GM23338 (cell line): ENCODE data around the gene HPCA. TPM values are rescaled to one million over a fixed set of nuclear protein-coding genes. Genes with fewer than 3 reads are reported as not detected.

Source experiments
- ATAC-seq: fragments of 200-7000 bp; cut with Tn5 transposase; 3 replicates; pipeline ENCODE4 v1.9.1; 2020
- DNase-seq: peaks from one replicate; pipeline ENCODE4 v3.0.0-alpha.2; 2015; ENCODE audit warnings: low spot score
- H2AFZ ChIP-seq: fragments of 200-600 bp; sonication (generic); 2 replicates; pipeline ENCODE4 v1.8.0; 2016; ENCODE audit warnings: antibody characterized with exemption, mild to moderate bottlenecking, moderate library complexity
- H3F3A ChIP-seq: fragments of 200-600 bp; sonication (generic); replicated peaks from 2 replicates; pipeline ENCODE4 v1.8.0; 2017; ENCODE audit warnings: antibody characterized with exemption, mixed run types, low read depth
- H3K27ac ChIP-seq: fragments of 200-600 bp; sonication (generic); 2 replicates; pipeline ENCODE4 v1.6.1; 2016; ENCODE audit warnings: low read depth
- H3K27me3 ChIP-seq: fragments of 200-600 bp; sonication (generic); 2 replicates; pipeline ENCODE4 v1.8.0; 2016; ENCODE audit warnings: mild to moderate bottlenecking, mixed run types, moderate library complexity; ENCODE audit not compliant: insufficient read depth
- H3K36me3 ChIP-seq: fragments of 200-600 bp; sonication (generic); 2 replicates; pipeline ENCODE4 v1.8.0; 2016; ENCODE audit warnings: mild to moderate bottlenecking; ENCODE audit not compliant: insufficient read depth
- H3K4me1 ChIP-seq: fragments of 200-600 bp; sonication (generic); 2 replicates; pipeline ENCODE4 v1.8.0; 2016; ENCODE audit warnings: mild to moderate bottlenecking, moderate library complexity; ENCODE audit not compliant: insufficient read depth
- H3K4me2 ChIP-seq: fragments of 200-600 bp; sonication (generic); 2 replicates; pipeline ENCODE4 v1.7.1; 2017; ENCODE audit warnings: mixed run types
- H3K4me3 ChIP-seq: fragments of 200-600 bp; sonication (generic); 2 replicates; pipeline ENCODE4 v1.6.1; 2016; ENCODE audit warnings: mixed run types
- H3K79me2 ChIP-seq: fragments of 200-600 bp; sonication (generic); replicated peaks from 2 replicates; pipeline ENCODE4 v1.8.0; 2017; ENCODE audit warnings: mild to moderate bottlenecking; ENCODE audit not compliant: insufficient read depth
- H3K9me2 ChIP-seq: fragments of 200-600 bp; sonication (generic); 2 replicates; pipeline ENCODE4 v1.8.0; 2017; ENCODE audit not compliant: insufficient read depth
- H4K20me1 ChIP-seq: fragments of 200-600 bp; sonication (generic); replicated peaks from 2 replicates; pipeline ENCODE4 v1.8.0; 2017; ENCODE audit warnings: mild to moderate bottlenecking; ENCODE audit not compliant: insufficient read depth
- H3K27ac Mint-ChIP-seq: 2 replicates; pipeline ENCODE4 v1.8.0; 2020; ENCODE audit warnings: inconsistent platforms, mild to moderate bottlenecking, moderate library complexity, mixed read lengths
- H3K27me3 Mint-ChIP-seq: 3 replicates; pipeline ENCODE4 v1.8.0; 2022; ENCODE audit warnings: low read depth, mild to moderate bottlenecking, moderate library complexity, mixed read lengths, inconsistent platforms; ENCODE audit not compliant: insufficient read depth, poor library complexity
- H3K36me3 Mint-ChIP-seq: 3 replicates; pipeline ENCODE4 v1.8.0; 2021; ENCODE audit warnings: low read depth, mild to moderate bottlenecking, inconsistent platforms, moderate library complexity, mixed read lengths
- H3K4me1 Mint-ChIP-seq: 3 replicates; pipeline ENCODE4 v1.8.0; 2020; ENCODE audit warnings: mild to moderate bottlenecking, inconsistent platforms, mixed read lengths
- H3K4me3 Mint-ChIP-seq: 3 replicates; pipeline ENCODE4 v1.8.0; 2021; ENCODE audit warnings: moderate library complexity, mild to moderate bottlenecking, inconsistent platforms, mixed read lengths
- H3K9me3 Mint-ChIP-seq: 3 replicates; pipeline ENCODE4 v1.8.0; 2020; ENCODE audit warnings: moderate library complexity, mild to moderate bottlenecking, inconsistent platforms, mixed read lengths
- CREB1 ChIP-seq: fragments of 250-450 bp; sonication (Bioruptor Pico); IDR thresholded peaks from 2 replicates; pipeline ENCODE4 v1.5.0; 2020; ENCODE audit warnings: low read depth, mild to moderate bottlenecking, moderate library complexity
- CTCF ChIP-seq, 2 experiments: fragments of 200-600 bp in 1 of 2; sonication (generic) in 1 of 2; conservative IDR thresholded peaks; 2 replicates each; pipeline versions ENCODE4 v1.5.1 to v1.6.1; 2016 to 2017; ENCODE audit warnings: antibody characterized with exemption in 2 of 2, low read depth in 2 of 2, mild to moderate bottlenecking in 2 of 2, moderate library complexity in 1 of 2
- ETS1 ChIP-seq: IDR thresholded peaks from 2 replicates; pipeline ENCODE4 v1.6.1; 2016; ENCODE audit warnings: antibody characterized with exemption
- EZH2 ChIP-seq: fragments of 200-600 bp; sonication (generic); IDR thresholded peaks from one replicate; pipeline ENCODE4 v1.8.0; 2017; ENCODE audit warnings: antibody characterized with exemption, mild to moderate bottlenecking, low read depth; ENCODE audit not compliant: unreplicated experiment
- EZH2phosphoT487 ChIP-seq: fragments of 200-600 bp; sonication (generic); IDR thresholded peaks from one replicate; pipeline ENCODE4 v1.8.1; 2018; ENCODE audit warnings: antibody characterized with exemption; ENCODE audit not compliant: unreplicated experiment
- JUNB ChIP-seq: IDR thresholded peaks from one replicate; pipeline ENCODE4 v1.6.1; 2016; ENCODE audit warnings: antibody characterized with exemption; ENCODE audit not compliant: unreplicated experiment
- NANOG ChIP-seq: IDR thresholded peaks from 2 replicates; pipeline ENCODE4 v1.6.1; 2016; ENCODE audit warnings: antibody characterized with exemption, borderline replicate concordance
- POLR2AphosphoS5 ChIP-seq: IDR thresholded peaks from 2 replicates; pipeline ENCODE4 v1.6.1; 2016; ENCODE audit warnings: antibody characterized with exemption, low read depth
- REST ChIP-seq: IDR thresholded peaks from one replicate; pipeline ENCODE4 v1.6.1; 2018; ENCODE audit warnings: antibody characterized with exemption; ENCODE audit not compliant: unreplicated experiment
- STAT1 ChIP-seq: IDR thresholded peaks from one replicate; pipeline ENCODE4 v1.6.1; 2016; ENCODE audit warnings: antibody characterized with exemption; ENCODE audit not compliant: unreplicated experiment
- ZNF114 ChIP-seq: fragments of 250-450 bp; sonication (Bioruptor Pico); IDR thresholded peaks from 2 replicates; pipeline ENCODE4 v1.5.0; 2020; ENCODE audit warnings: mild to moderate bottlenecking, moderate library complexity
- ZNF331 ChIP-seq: fragments of 250-450 bp; sonication (Bioruptor Pico); IDR thresholded peaks from 2 replicates; pipeline ENCODE4 v1.5.0; 2020; ENCODE audit warnings: low read depth, mild to moderate bottlenecking, moderate library complexity
- ZNF462 ChIP-seq: fragments of 250-450 bp; sonication (Bioruptor Pico); IDR thresholded peaks from 2 replicates; pipeline ENCODE4 v1.5.0; 2020; ENCODE audit warnings: mild to moderate bottlenecking, moderate library complexity
- polyA plus RNA-seq: library from polyadenylated mRNA; unstranded; fragments of >200 nt; fragmentation: Nextera tagmentation; extraction: Ambion mirVana; gene quantifications from 2 replicates; pipeline ENCODE4 v1.2.1, GENCODE V29; 2016
- total RNA-seq: library from RNA; depleted of rRNA; stranded (reverse); fragments of >200 nt; shearing (Covaris generic); gene quantifications from 2 replicates; pipeline ENCODE4 v1.2.3, GENCODE V29; 2014

Gene HPCA
- total and polyA plus RNA-seq, 2 experiments from 2014 or later = 0.35 to 0.82 TPM

- Histone ChIP-seq H4K20me1 (no peaks in the 10 kb centered on the region), H3K4me1 (peaks cover 33% of the 10 kb centered on the region), H3K9me2 (no peaks in the 10 kb centered on the region), H3K36me3 (no peaks in the 10 kb centered on the region), H3F3A (peaks cover 9% of the 10 kb centered on the region; the same call in 1 of the 2 replicates), H2AFZ (no peak overlapping the region), H3K4me3 (peak overlapping the region; percentile 61; the same call in 1 of the 2 replicates), H3K4me2 (peak overlapping the region; percentile 88), H3K79me2 (no peaks in the 10 kb centered on the region), H3K27me3 (peaks cover 38% of the 10 kb centered on the region), H3K27ac (no peak overlapping the region)
- no peak for DNase-seq
- H3K27ac Mint-ChIP-seq = no peak overlapping the region
- ATAC-seq = no peak
- no peaks in the 10 kb centered on the region; the same call in 2 of the 3 replicates for H3K9me3 Mint-ChIP-seq
- H3K36me3 Mint-ChIP-seq = no peaks in the 10 kb centered on the region; the same call in 2 of the 3 replicates
- TF ChIP-seq ETS1 (no peak), EZH2 (no peak), EZH2phosphoT487 (no peak), STAT1 (no peak), ZNF462 (no peak), CREB1 (CRISPR knock-in tag) (no peak), NANOG (no peak), POLR2AphosphoS5 (no peak), ZNF331 (no peak), ZNF114 (no peak), REST (no peak), CTCF (conservative IDR thresholded peaks at IDR 0.05; ENCODE audit: low read depth in 2 of 2) (no peak), JUNB (no peak)
- H3K4me1 Mint-ChIP-seq = peaks cover 43% of the 10 kb centered on the region
- peaks cover 34% of the 10 kb centered on the region for H3K27me3 Mint-ChIP-seq
- peak overlapping the region; percentile 70; the same call in 1 of the 3 replicates for H3K4me3 Mint-ChIP-seq
Measured at GRCh38 chr1:32872192-32872460, 14.2 kb upstream of the HPCA start.
